SK-N-SH (cell line): ENCODE measurements around the gene STARD10. TPM values are rescaled to one million over a fixed set of nuclear protein-coding genes. Genes with fewer than 3 reads are reported as not detected.

Experiments
- CTCF ChIA-PET: fragments of 300-600, 350-600 bp; formaldehyde crosslinking; extraction: SDS; loops from one replicate; lab custom pipeline; 2021; lab: Yijun Ruan, JAX
- POLR2A ChIA-PET: fragments of 350-600 bp; sonication (Branson Sonifier 250); formaldehyde crosslinking; extraction: SDS; loops from one replicate; lab custom pipeline; 2020; ENCODE audit warnings: antibody characterized with exemption, inconsistent platforms; lab: Yijun Ruan, JAX
- DNase-seq: peaks from one replicate; pipeline ENCODE4 v3.0.0; 2012
- H2AFZ ChIP-seq: fragments of 200-600 bp; sonication (generic); 2 replicates; pipeline ENCODE4 v1.8.1; 2016; ENCODE audit warnings: antibody characterized with exemption, mild to moderate bottlenecking, low read depth
- H3F3A ChIP-seq: fragments of 200-600 bp; sonication (generic); replicated peaks from 2 replicates; pipeline ENCODE3; 2016; ENCODE audit warnings: antibody characterized with exemption, mild to moderate bottlenecking; ENCODE audit not compliant: insufficient read depth
- H3K27ac ChIP-seq, 2 experiments: fragments of 200-500 bp in 1 of 2; fragments of 200-600 bp in 1 of 2; sonication (Bioruptor generic) in 1 of 2; sonication (generic), shearing (Covaris generic) in 1 of 2; 2 replicates each; pipeline versions ENCODE4 v1.5.1 to v1.6.1; 2014 to 2016; ENCODE audit warnings: low read depth in 2 of 2, inconsistent platforms in 1 of 2, low read length in 1 of 2, mild to moderate bottlenecking in 1 of 2, mixed read lengths in 1 of 2
- H3K27me3 ChIP-seq: fragments of 200-600 bp; sonication (generic), shearing (Covaris generic); 2 replicates; pipeline ENCODE4 v1.6.1; 2016; ENCODE audit warnings: mixed run types; ENCODE audit not compliant: insufficient read depth
- H3K36me3 ChIP-seq, 2 experiments: fragments of 200-500 bp in 1 of 2; fragments of 200-600 bp in 1 of 2; sonication (Bioruptor generic) in 1 of 2; sonication (generic) in 1 of 2; replicated peaks in 1 of 2; 2 replicates each; pipeline versions ENCODE3 to v1.5.1; 2014 to 2016; ENCODE audit warnings: low read length in 1 of 2, mild to moderate bottlenecking in 1 of 2; ENCODE audit not compliant: insufficient read depth in 2 of 2, control insufficient read depth in 1 of 2
- H3K4me1 ChIP-seq, 2 experiments: fragments of 200-500 bp in 1 of 2; fragments of 200-600 bp in 1 of 2; sonication (Bioruptor generic) in 1 of 2; sonication (generic), shearing (Covaris generic) in 1 of 2; 2 replicates each; pipeline versions ENCODE4 v1.5.1 to v1.6.1; 2014 to 2016; ENCODE audit warnings: low read depth in 1 of 2, low read length in 1 of 2, mixed run types in 1 of 2; ENCODE audit not compliant: insufficient read depth in 2 of 2, control insufficient read depth in 1 of 2
- H3K4me2 ChIP-seq: fragments of 200-600 bp; sonication (generic), shearing (Covaris generic); 2 replicates; pipeline ENCODE4 v1.6.1; 2017; ENCODE audit warnings: mixed run types
- H3K4me3 ChIP-seq, 2 experiments: fragments of 200-500 bp in 1 of 2; fragments of 200-600 bp in 1 of 2; sonication (Bioruptor generic) in 1 of 2; sonication (generic), shearing (Covaris generic) in 1 of 2; 2 replicates each; pipeline versions ENCODE4 v1.5.1 to v1.8.1; 2014 to 2016; ENCODE audit warnings: low read depth in 2 of 2, inconsistent platforms in 1 of 2, low read length in 1 of 2, mild to moderate bottlenecking in 1 of 2, mixed read lengths in 1 of 2, moderate library complexity in 1 of 2
- H3K79me2 ChIP-seq: fragments of 200-600 bp; sonication (generic); 2 replicates; pipeline ENCODE4 v1.8.1; 2017; ENCODE audit warnings: mild to moderate bottlenecking; ENCODE audit not compliant: insufficient read depth
- H3K9ac ChIP-seq: fragments of 200-600 bp; sonication (generic); 2 replicates; pipeline ENCODE4 v1.6.1; 2017; ENCODE audit warnings: mixed run types
- H3K9me2 ChIP-seq: fragments of 200-600 bp; sonication (generic); 2 replicates; pipeline ENCODE4 v1.6.1; 2017; ENCODE audit warnings: mixed run types
- H3K9me3 ChIP-seq: fragments of 200-600 bp; sonication (generic); 2 replicates; pipeline ENCODE4 v1.6.1; 2017; ENCODE audit warnings: mixed run types, mild to moderate bottlenecking, moderate library complexity
- H4K20me1 ChIP-seq: fragments of 200-600 bp; sonication (generic); 2 replicates; pipeline ENCODE4 v1.6.1; 2017; ENCODE audit warnings: mild to moderate bottlenecking, mixed run types; ENCODE audit not compliant: insufficient read depth
- CHD2 ChIP-seq: fragments of 150-350 bp; IDR thresholded peaks from 2 replicates; pipeline ENCODE4 v1.6.1; 2018; ENCODE audit warnings: low read length; ENCODE audit not compliant: partially characterized antibody
- FOSL2 ChIP-seq: IDR thresholded peaks from 2 replicates; pipeline ENCODE4 v1.4.0; 2012; ENCODE audit warnings: low read depth, mild to moderate bottlenecking, moderate library complexity, borderline replicate concordance
- GABPA ChIP-seq: IDR thresholded peaks from 2 replicates; pipeline ENCODE4 v1.4.0; 2012; ENCODE audit warnings: low read depth, mild to moderate bottlenecking
- GATA2 ChIP-seq: sonication (generic); formaldehyde crosslinking; IDR thresholded peaks from 2 replicates; pipeline ENCODE4 v1.5.0; 2020; ENCODE audit warnings: mild to moderate bottlenecking, missing genetic modification reagents
- NRF1 ChIP-seq: IDR thresholded peaks from 2 replicates; pipeline ENCODE4 v1.6.1; 2012; ENCODE audit warnings: low read depth, mild to moderate bottlenecking, low read length
- POLR2AphosphoS5 ChIP-seq: IDR thresholded peaks from 2 replicates; pipeline ENCODE4 v1.6.1; 2012; ENCODE audit warnings: low read depth, low read length
- SIN3A ChIP-seq: IDR thresholded peaks from 2 replicates; pipeline ENCODE4 v1.6.1; 2012; ENCODE audit warnings: low read depth, mild to moderate bottlenecking, low read length, moderate library complexity, borderline replicate concordance
- TAF1 ChIP-seq: IDR thresholded peaks from 2 replicates; pipeline ENCODE4 v1.6.1; 2012; ENCODE audit warnings: low read depth, mild to moderate bottlenecking, low read length, moderate library complexity, borderline replicate concordance
- USF2 ChIP-seq: fragments of 150-350 bp; IDR thresholded peaks from 2 replicates; pipeline ENCODE4 v1.6.1; 2017; ENCODE audit warnings: antibody characterized with exemption, low read length, low read depth, borderline replicate concordance
- WGBS: methylation state at CpG from one replicate; pipeline ENCODE4 v1.1.6; 2017; ENCODE audit warnings: low lambda C conversion rate; 5-methylcytosine and 5-hydroxymethylcytosine counted together
- polyA plus RNA-seq, 3 experiments: library from polyadenylated mRNA; depleted of rRNA; stranded (reverse); fragments of >200 nt; gene quantifications; 2 replicates each; pipeline ENCODE4 v1.2.3, GENCODE V29; 2012
- TF ChIP-seq, protein P1 (sequence below): IDR thresholded peaks from 2 replicates; pipeline ENCODE4 v1.4.0; 2012; ENCODE audit warnings: low read depth, borderline replicate concordance

STARD10 gene
- polyA plus RNA-seq, 1 of the 3 experiments (the other 2 are of a cell fraction) = 47.7 TPM

DNA sequence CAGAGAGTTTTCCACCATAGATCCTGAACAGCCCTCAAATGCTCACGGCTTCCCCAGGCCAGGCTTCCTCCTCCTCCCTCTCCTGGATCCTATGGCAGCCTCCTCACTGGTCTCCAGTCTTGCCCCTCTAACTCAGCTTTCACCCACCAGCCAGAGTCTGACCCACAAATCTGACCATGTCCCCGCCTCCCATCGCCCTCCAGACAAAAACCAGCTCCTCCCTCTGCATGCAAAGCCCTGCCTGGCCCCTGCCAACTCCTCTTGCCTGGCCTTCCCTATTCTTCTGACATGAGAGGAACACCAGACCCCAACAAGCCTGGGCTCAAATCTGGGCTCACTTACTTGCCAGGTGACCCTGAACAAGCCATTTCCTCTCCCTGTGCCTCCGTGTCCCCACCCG is 87.3 kb downstream of the STARD10 start:
- Histone ChIP-seq H3K79me2 (no peaks in the 10 kb centered on the region), H3K9me2 (no peaks in the 10 kb centered on the region), H3K27ac (no peak overlapping the region), H3K4me1 (peaks cover 0 to 12% of the 10 kb centered on the region in 2 experiments; a peak in 1 of 4 replicates), H3K4me3 (no peak overlapping the region), H4K20me1 (no peaks in the 10 kb centered on the region), H3F3A (no peaks in the 10 kb centered on the region), H3K36me3 (peaks cover 7 to 39% of the 10 kb centered on the region in 2 experiments), H3K27me3 (no peaks in the 10 kb centered on the region), H3K4me2 (no peak overlapping the region), H3K9me3 (no peaks in the 10 kb centered on the region), H2AFZ (no peak overlapping the region), H3K9ac (no peak overlapping the region)
- CTCF ChIA-PET = interaction anchor here (0.9 to 1.5 kb wide), 3 partner anchors 22 to 235 kb away, joined by 3 to 7 read pairs (median 3); no protein-coding TSS in a partner anchor
- no peak for DNase-seq
- TF ChIP-seq NRF1 (no peak), CHD2 (no peak), GATA2 (CRISPR knock-in tag) (no peak), USF2 (no peak), FOSL2 (no peak), SIN3A (no peak)
- TF ChIP-seq, protein P1, sequence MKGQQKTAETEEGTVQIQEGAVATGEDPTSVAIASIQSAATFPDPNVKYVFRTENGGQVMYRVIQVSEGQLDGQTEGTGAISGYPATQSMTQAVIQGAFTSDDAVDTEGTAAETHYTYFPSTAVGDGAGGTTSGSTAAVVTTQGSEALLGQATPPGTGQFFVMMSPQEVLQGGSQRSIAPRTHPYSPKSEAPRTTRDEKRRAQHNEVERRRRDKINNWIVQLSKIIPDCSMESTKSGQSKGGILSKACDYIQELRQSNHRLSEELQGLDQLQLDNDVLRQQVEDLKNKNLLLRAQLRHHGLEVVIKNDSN = no peak
- POLR2A ChIA-PET = no interaction called here
- WGBS = 96% methylated on average over 5 of the region's 5 CpGs

GRCh38 chr11:72705442-72706365 is 88.1 kb downstream of the STARD10 start:
- Histone ChIP-seq H3K4me3 (no peak overlapping the region), H4K20me1 (no peaks in the 10 kb centered on the region), H3F3A (no peaks in the 10 kb centered on the region), H3K36me3 (peaks cover 7 to 37% of the 10 kb centered on the region in 2 experiments), H3K9me3 (no peaks in the 10 kb centered on the region)
- CTCF ChIA-PET = interaction anchor here (0.9 to 1.5 kb wide), 3 partner anchors 22 to 234 kb away, joined by 3 to 7 read pairs (median 3); no protein-coding TSS in a partner anchor
- 94% methylated on average over 11 of the region's 12 CpGs for WGBS
- TF ChIP-seq POLR2AphosphoS5 = no peak
- no peak for TF ChIP-seq GATA2 (CRISPR knock-in tag)
- TF ChIP-seq GABPA = no peak
- TF ChIP-seq TAF1 = no peak
- TF ChIP-seq CHD2 = no peak
- TF ChIP-seq, all 33 proteins: peak for 0
- H2AFZ ChIP-seq = no peak overlapping the region
- no peak overlapping the region for H3K9ac ChIP-seq
- H3K4me2 ChIP-seq = no peak overlapping the region
- no peaks in the 10 kb centered on the region for H3K27me3 ChIP-seq
- no peaks in the 10 kb centered on the region for H3K79me2 ChIP-seq
- DNase-seq = no peak
- peaks cover 0 to 12% of the 10 kb centered on the region in 2 experiments; a peak in 1 of 4 replicates for H3K4me1 ChIP-seq
- POLR2A ChIA-PET = no interaction called here
- no peaks in the 10 kb centered on the region for H3K9me2 ChIP-seq
- no peak overlapping the region for H3K27ac ChIP-seq
